Measurements from ENCODE around the gene CD79A. TPM values are rescaled to one million over a fixed set of nuclear protein-coding genes. Genes with fewer than 3 reads are reported as not detected.

Gene CD79A
- total and polyA plus RNA-seq, 7 donors: 1.8 to 169 (median 3.6) TPM; not detected in 4

DNA sequence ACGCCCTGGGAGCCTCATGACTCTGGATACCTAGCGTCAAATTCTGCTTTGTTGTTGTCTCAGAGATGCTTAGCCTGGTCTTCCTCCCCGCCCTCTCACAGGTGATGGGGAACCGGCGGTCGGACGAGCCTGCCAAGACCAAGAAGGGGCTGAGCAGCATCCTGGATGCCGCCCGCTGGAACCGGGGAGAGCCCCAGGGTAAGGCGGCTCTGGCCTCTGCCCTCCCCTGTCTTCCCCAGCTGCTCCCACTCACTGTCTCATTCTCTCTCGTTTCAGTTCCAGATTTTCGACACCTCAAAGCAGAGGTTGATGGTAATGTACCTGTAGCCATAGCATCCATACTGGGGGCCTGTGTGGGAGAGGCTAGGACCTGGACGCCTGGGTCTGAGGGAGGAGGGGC is 17.3 kb downstream of the CD79A start:
- DNase-seq: no peak
- TF ChIP-seq, protein P1, sequence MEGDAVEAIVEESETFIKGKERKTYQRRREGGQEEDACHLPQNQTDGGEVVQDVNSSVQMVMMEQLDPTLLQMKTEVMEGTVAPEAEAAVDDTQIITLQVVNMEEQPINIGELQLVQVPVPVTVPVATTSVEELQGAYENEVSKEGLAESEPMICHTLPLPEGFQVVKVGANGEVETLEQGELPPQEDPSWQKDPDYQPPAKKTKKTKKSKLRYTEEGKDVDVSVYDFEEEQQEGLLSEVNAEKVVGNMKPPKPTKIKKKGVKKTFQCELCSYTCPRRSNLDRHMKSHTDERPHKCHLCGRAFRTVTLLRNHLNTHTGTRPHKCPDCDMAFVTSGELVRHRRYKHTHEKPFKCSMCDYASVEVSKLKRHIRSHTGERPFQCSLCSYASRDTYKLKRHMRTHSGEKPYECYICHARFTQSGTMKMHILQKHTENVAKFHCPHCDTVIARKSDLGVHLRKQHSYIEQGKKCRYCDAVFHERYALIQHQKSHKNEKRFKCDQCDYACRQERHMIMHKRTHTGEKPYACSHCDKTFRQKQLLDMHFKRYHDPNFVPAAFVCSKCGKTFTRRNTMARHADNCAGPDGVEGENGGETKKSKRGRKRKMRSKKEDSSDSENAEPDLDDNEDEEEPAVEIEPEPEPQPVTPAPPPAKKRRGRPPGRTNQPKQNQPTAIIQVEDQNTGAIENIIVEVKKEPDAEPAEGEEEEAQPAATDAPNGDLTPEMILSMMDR (IDR thresholded peaks at IDR 0.05): no peak
- TF ChIP-seq POLR2AphosphoS5 (IDR thresholded peaks at IDR 0.05) (no peak), POLR2A (IDR thresholded peaks at IDR 0.05) (no peak), EP300 (IDR thresholded peaks at IDR 0.05) (no peak)
- Histone ChIP-seq H3K9me3 (no peaks in the 10 kb centered on the region), H3K36me3 (peaks cover 18 to 76% (median 49%) of the 10 kb centered on the region in 4 donors), H3K4me3 (no peak overlapping the region), H3K4me1 (no peaks in the 10 kb centered on the region), H3K27ac (no peak overlapping the region), H3K27me3 (no peaks in the 10 kb centered on the region)
- intact Hi-C loops (cut with DNase I): no loop called here
- WGBS, 2 donors: 87 to 88% methylated on average over 14 of the region's 14 CpGs

GRCh38 chr19:41895745-41896580 is 18.9 kb downstream of the CD79A start:
- Histone ChIP-seq H3K27me3 (no peaks in the 10 kb centered on the region), H3K4me1 (no peaks in the 10 kb centered on the region), H3K9me3 (no peaks in the 10 kb centered on the region), H3K27ac (no peak overlapping the region), H3K4me3 (no peak overlapping the region), H3K36me3 (peaks cover 22 to 82% (median 54%) of the 10 kb centered on the region in 4 donors)
- TF ChIP-seq POLR2AphosphoS5 (IDR thresholded peaks at IDR 0.05) (no peak), EP300 (IDR thresholded peaks at IDR 0.05) (no peak), POLR2A (IDR thresholded peaks at IDR 0.05) (no peak)
- TF ChIP-seq, protein P1 (IDR thresholded peaks at IDR 0.05): no peak
- 87% methylated on average over 19 of the region's 19 CpGs for whole genome bisulfite sequencing, 2 donors
- intact Hi-C loops (cut with DNase I): no loop called here
- DNase-seq: no peak

GRCh38 chr19:41896581-41896942 is 19.5 kb downstream of the CD79A start:
- no peak for DNase-seq
- H3K27ac ChIP-seq: no peak overlapping the region
- H3K9me3 ChIP-seq: no peaks in the 10 kb centered on the region
- H3K4me1 ChIP-seq: no peaks in the 10 kb centered on the region
- no peaks in the 10 kb centered on the region for H3K27me3 ChIP-seq
- 90 to 97% methylated on average over 1 of the region's 1 CpG for WGBS, 2 donors
- peaks cover 25 to 86% (median 57%) of the 10 kb centered on the region in 4 donors for H3K36me3 ChIP-seq
- TF ChIP-seq EP300 (IDR thresholded peaks at IDR 0.05): no peak
- TF ChIP-seq POLR2A (IDR thresholded peaks at IDR 0.05): no peak
- no peak for TF ChIP-seq POLR2AphosphoS5 (IDR thresholded peaks at IDR 0.05)
- TF ChIP-seq, protein P1 (IDR thresholded peaks at IDR 0.05): no peak
- intact Hi-C loops (cut with DNase I): no loop called here
- no peak overlapping the region for H3K4me3 ChIP-seq

GRCh38 chr19:41897181-41897580 is 20.1 kb downstream of the CD79A start:
- Histone ChIP-seq H3K27me3 (no peaks in the 10 kb centered on the region), H3K4me3 (no peak overlapping the region), H3K27ac (no peak overlapping the region), H3K36me3 (peaks cover 31 to 86% (median 59%) of the 10 kb centered on the region in 4 donors), H3K9me3 (no peaks in the 10 kb centered on the region), H3K4me1 (no peaks in the 10 kb centered on the region)
- TF ChIP-seq, protein P1 (IDR thresholded peaks at IDR 0.05): no peak
- no peak for TF ChIP-seq EP300 (IDR thresholded peaks at IDR 0.05)
- TF ChIP-seq POLR2AphosphoS5 (IDR thresholded peaks at IDR 0.05): no peak
- no peak for TF ChIP-seq POLR2A (IDR thresholded peaks at IDR 0.05)
- DNase-seq: no peak
- WGBS, 2 donors: 94 to 98% methylated on average over 3 of the region's 3 CpGs
- intact Hi-C loops (cut with DNase I): no loop called here

Measured in sigmoid colon (tissue), 7 donors.